Right lung (tissue), 5 donors: ENCODE data around the gene SLC35A2. TPM values are rescaled to one million over a fixed set of nuclear protein-coding genes. Genes with fewer than 3 reads are reported as not detected.
"Not testable (repeated sequence)": the region's sequence is repeated elsewhere in the genome, so short reads cannot be mapped to it uniquely, and the experiment has no call there.

Experiments used
- DNase-seq, 2 donors: peaks; one replicate each; pipeline ENCODE4 v3.0.0-alpha.2; 2013
- polyA plus RNA-seq, 5 donors: library from polyadenylated mRNA; unstranded; fragments of 120-200 nt; gene quantifications; one replicate each; pipeline versions ENCODE4 v1.2.1 to v1.2.3, GENCODE V29; 2013; ENCODE audit warnings: inconsistent platforms in 1 of 5, low replicate concordance in 1 of 5; ENCODE audit not compliant: insufficient read length in 5 of 5, insufficient read depth in 1 of 5

The SLC35A2 gene
- polyA plus RNA-seq, 5 donors, result 19.7 to 30.4 (median 23.2) TPM

- no peak for DNase-seq
Measured at GRCh38 chrX:48903290-48903689, 8.2 kb downstream of the SLC35A2 start.

GRCh38 chrX:48902776-48903175 lies 8.7 kb downstream of the SLC35A2 start:
- no peak for DNase-seq

DNA sequence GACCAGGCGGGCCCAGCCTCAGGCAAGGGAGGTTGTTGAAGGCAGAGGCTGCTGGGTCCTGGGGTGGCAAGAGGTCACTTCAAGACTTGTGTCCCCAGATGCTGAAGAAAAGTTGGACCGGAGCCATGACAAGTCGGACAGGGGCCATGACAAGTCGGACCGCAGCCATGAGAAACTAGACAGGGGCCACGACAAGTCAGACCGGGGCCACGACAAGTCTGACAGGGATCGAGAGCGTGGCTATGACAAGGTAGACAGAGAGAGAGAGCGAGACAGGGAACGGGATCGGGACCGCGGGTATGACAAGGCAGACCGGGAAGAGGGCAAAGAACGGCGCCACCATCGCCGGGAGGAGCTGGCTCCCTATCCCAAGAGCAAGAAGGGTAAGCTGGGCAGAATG lies 9.3 kb downstream of the SLC35A2 start:
- DNase-seq, result no peak

DNA sequence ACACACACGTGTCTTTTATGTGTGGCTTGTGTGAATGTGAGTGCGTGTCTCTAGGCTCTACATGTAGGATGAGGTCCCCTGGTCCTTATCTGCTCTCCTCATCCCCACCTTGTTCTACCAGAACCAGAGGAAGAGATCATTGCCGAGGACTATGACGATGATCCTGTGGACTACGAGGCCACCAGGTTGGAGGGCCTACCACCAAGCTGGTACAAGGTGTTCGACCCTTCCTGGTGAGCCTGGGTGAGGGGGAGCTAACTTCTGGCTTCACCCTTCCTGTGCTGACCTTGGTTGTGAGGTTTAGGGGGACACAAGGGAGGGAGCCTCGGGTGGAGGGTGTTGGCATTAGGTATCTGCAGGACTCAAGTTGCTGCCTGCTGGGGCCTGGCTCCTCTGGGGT lies 10.4 kb downstream of the SLC35A2 start:
- DNase-seq, result no peak

- no peak for DNase-seq
Measured at GRCh38 chrX:48899078-48899410, 12.4 kb downstream of the SLC35A2 start.

DNA sequence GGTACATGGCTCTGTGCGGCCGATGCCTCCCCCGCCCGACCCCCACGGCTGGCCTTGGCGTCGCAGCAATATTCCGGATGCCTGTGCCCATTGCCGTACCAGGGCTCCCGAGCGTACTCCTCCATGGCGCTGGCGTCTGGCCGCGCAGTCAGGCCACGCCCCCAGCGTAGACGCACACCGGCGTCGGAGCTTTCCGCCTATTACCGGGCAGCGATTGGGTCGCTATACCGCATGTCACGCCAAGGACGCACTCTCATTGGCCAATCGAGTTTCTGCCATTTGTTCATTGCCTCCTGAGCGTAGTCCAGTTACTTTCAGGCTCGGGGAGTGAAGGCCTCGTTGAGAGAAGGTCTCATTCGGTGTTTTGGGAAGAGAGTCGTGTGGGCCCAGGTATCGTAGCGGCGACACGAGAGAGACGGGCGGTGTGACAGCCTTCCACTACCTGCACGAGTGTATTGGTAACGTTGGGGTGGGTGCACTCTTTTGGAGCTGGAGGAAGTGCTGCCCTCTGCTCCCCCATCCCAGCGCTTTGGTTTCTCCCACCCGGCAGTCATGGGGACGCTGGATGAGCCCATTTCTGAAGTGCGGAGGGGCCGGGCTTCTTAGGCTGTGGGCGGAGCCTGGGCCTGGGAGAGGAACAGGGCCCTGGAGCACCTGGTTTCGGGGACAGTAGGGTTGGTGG lies 13.7 kb downstream of the SLC35A2 start, which contains the start of the genes PQBP1 and TIMM17B:
TSS of gene PQBP1 (plus strand) at position 306 of the 682 bp plus-strand sequence. CDS start 580 bp downstream, outside the sequence.
TSS of gene TIMM17B (minus strand) at position 144 of the 682 bp plus-strand sequence. CDS start at position 125, 19 bp downstream.
- DNase-seq, result peak; percentile 93

DNA sequence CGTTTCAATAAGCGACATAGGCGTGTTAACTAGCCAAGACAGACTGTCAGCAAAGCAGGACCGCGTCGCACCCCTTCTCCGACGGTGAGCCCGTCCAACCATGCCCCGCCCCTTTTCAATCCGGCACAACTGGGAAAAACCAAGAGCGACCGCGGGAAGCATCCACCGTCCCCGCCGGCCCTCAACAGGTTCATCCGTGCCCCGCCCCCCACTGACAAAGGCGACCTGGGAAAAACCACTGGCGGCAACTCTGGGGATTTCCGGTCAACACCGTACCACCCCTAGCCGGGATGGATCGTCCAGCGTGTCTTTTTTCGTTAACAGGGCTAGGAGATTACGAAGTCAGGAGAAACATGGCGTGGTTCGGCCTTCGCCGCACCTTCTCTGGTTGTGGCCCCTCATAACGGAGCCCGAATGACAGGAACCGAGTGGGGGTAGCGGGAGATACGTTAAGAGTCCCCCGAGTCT lies 14.3 kb downstream of the SLC35A2 start:
- peak; percentile 62 to 66 for DNase-seq

GRCh38 chrX:48896611-48897011 lies 14.8 kb downstream of the SLC35A2 start:
- DNase-seq, result no peak

DNA sequence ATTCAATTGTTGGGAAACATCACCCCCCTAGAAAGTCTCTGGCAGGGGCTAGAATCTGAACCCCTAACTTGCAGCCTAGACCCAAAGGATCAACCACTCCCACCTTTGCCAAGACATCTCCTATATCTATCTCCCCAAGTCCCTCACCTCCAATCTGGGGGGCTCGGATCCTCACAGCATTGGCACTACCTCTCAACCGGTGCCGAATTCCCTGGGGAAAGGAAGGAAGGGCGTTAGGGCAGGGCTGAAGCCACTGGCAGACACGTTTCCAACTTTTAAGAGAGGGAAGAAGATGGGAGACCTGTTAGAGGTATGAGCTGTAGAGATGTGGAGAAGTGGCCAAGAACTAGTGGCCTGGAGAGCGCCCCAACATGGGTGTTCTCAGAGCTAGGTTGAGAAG lies 16.6 kb downstream of the SLC35A2 start:
- DNase-seq, result no peak

- DNase-seq, result no peak
Measured at GRCh38 chrX:48893556-48894348, 17.7 kb downstream of the SLC35A2 start.

- no peak for DNase-seq
Measured at GRCh38 chrX:48892896-48893295, 18.6 kb downstream of the SLC35A2 start.

DNA sequence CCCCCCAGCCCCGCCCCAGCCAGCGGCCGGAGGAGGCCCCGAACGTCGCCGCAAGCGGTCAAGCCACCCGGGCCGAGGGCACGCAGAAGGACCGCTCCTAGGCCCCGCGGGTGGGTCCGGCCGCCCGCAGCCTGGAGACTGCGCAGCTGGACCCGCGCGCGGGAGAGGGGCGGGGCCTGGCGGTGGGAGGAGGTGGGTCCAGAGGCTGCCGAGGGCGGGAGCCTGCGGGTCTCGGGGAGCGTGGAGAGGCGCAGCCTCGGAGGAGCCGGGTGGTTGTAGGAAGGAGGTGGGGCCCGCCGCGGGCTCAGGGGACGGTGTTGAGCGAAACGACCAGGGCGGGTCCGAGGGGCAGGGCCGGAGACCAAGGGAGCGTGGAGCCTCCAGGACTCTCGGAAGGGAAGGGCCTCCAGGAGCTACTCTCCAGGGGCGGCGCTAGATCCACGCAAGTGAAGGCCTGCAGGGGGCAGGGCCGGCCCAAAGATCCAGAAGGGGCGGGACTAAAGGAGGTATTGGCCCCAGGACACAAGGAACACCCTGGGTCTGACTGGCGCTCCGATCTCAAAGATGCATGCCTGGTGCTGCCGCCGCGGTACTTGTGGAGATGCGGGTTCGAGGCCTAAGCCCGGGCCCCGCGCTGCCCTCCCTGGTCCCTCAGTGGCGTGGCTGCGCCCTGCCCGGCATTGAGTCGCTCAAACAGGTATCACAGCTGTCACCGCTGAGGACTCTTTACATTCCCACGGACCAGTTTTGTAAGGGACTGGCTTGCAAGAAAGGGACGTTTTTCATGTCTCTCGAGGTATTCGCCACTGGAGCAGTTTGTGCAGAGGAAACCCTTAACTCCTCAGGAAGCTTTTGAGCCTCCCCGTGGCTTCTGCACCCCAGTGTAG lies 19.8 kb downstream of the SLC35A2 start:
- DNase-seq, result peak; percentile 79 to 82

- peak in 1 of 2 donors; percentile 12 for DNase-seq
Measured at GRCh38 chrX:48890934-48891401, 20.5 kb downstream of the SLC35A2 start.

DNA sequence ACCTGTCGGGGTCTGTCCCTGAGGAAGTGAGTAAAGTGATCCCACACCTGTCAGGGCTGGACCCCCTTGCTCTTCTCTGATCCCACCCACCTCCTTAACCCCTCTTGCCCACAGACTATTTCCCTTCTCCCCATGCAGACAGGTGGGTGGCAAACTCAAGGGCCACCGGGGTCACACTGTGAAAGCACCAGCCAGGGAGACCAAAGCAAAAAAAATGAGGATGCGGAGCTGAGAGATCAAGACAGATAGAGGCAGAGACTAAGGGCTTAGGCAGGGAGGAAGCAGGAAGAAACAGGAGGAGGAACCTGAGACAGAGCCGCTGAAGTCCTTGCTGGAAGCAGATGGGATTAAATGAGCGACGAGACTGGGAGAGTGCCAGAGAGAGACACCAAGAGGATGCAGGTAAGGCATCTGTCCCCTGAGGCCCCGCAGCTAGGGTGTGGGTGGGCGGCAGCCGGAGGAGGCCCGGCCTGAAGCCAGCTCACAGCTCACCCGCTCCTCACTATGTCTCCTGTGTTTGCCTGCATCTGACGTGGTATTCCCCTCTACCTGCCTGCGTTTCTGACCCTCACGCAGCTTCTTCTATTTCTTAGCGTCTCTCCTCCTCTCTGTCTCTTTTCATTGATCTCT lies 21.0 kb downstream of the SLC35A2 start:
- no peak for DNase-seq

- DNase-seq, result not testable (repeated sequence)
Measured at GRCh38 chrX:48886586-48886985, 24.9 kb downstream of the SLC35A2 start.

GRCh38 chrX:48883729-48884128 lies 27.7 kb downstream of the SLC35A2 start:
- no peak for DNase-seq

GRCh38 chrX:48876944-48877343 lies 34.5 kb downstream of the SLC35A2 start:
- DNase-seq, result not testable (repeated sequence)

DNA sequence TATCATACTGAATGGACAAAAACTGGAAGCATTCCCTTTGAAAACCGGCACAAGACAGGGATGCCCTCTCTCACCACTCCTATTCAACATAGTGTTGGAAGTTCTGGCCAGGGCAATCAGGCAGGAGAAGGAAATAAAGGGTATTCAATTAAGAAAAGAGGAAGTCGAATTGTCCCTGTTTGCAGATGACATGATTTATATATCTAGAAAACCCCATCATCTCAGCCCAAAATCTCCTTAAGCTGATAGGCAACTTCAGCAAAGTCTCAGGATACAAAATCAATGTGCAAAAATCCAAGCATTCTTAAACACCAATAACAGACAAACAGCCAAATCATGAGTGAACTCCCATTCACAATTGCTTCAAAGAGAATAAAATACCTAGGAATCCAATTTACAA lies 39.4 kb downstream of the SLC35A2 start:
- DNase-seq, result not testable (repeated sequence)

DNA sequence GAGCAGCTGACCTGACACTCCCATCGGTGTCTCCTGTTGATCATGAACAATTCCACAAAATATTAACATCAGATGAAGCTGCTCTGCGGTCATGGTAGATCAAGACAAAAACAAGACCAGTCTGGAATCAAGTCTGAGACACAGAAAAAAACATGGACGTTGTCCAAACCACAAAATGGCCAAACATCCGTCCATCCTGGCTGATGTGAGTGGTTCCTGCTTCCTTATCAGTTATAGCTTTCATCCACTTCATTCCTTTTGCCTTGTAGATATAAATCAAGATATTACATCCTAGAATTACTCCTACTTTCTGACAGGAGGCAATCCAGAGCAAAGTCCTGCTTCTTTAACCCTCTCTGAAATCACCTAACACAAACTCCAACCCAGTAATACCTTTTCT lies 47.2 kb downstream of the SLC35A2 start:
- no peak for DNase-seq

DNA sequence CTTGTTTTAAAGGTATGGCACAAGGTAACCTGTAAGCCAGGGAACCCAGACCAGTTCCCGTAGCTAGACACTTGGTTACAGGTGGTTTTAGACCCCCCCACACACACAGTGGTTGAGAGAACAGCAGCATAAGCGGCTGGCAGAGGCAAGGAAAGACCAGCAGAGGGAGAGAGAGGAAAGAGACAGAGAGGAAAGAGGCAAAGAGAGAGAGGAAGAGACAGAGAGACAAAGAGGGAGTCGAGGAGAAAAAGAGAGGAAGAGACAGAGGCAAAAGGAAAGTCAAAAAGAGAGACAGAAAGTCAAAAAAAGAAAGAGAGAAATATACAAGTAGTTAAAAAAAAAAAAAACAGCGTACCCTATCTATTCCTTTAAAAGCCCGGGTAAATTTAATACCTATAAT lies 56.5 kb downstream of the SLC35A2 start:
- DNase-seq, result no peak

- DNase-seq, result not testable (repeated sequence)
Measured at GRCh38 chrX:48854121-48854804, 57.2 kb downstream of the SLC35A2 start.
